ENCODE measurements around the gene MFNG.

GRCh38 chr22:37481347-37481907 is 4.8 kb downstream of the MFNG start:
- no peak for TF ChIP-seq CTCF (IDR thresholded peaks at IDR 0.05)
- no peak for TF ChIP-seq TCF7L2 (IDR thresholded peaks at IDR 0.05; ENCODE audit: low read depth, low read length)
- TF ChIP-seq POLR2AphosphoS5 (IDR thresholded peaks at IDR 0.05; ENCODE audit: low read depth, low read length) = no peak
- no peak for TF ChIP-seq REST (IDR thresholded peaks at IDR 0.05; ENCODE audit: insufficient read depth in 1 of 2, low read depth in 2 of 2, low read length in 1 of 2)

Measured in Panc1 (cell line).